GM19238 (cell line): Measurements from ENCODE around the gene PLPP3.
"Not testable (repeated sequence)": the region's sequence is repeated elsewhere in the genome, so short reads cannot be mapped to it uniquely, and the experiment has no call there.

Experiments
- DNase-seq: peaks from one replicate; pipeline ENCODE4 v3.0.0; 2011; ENCODE audit warnings: low spot score; ENCODE audit not compliant: insufficient read length

The PLPP3 gene

DNA sequence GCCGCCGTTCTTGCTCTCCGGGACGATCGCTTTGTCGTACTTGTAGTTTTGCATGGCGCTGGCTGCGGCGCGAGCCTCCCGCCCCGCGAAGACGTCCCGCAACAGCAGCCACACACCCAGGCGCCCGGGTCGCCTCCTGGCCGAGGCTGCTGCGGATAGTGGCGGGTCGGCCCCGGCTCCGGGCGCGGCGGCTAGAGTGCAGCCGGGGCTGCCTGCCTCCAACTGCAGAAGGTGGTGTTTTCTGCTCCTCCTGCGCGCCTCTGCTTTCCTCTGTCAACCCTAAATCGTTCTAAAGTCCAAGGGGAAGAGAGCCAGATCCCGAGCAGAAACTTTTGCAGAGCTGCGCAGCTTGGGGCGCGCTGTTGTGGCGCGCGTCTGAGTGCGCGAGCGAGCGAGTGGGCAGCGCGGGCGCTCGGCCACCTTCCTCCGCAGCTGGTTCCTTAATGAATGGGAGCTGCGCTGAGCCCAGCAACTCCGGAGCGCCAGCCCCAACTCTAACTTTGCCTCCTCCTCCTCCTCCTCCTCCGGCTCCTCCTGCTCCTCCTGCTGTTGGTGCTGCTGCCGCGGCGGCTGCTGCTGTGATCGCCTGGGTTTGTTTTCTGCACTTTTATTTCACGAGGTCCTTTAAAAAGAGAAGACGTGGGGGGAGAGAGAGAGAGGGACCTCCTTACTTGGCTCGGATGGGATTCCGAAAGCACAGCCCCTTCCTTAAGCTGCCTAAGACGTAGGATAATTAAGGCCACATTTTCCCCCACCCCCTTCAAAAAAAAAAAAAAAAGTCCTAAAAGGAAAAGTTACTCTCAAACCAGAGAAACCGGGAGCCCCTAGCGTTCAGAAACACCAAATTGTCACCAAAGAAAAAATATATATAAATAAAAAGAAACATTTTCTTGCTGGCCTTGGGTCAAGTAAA, at the start of gene PLPP3:
Gene PLPP3, minus strand, starts transcription at position 601 of the 913 bp plus-strand sequence. Its CDS starts 547 bp downstream, at position 54.
- DNase-seq = no peak

DNA sequence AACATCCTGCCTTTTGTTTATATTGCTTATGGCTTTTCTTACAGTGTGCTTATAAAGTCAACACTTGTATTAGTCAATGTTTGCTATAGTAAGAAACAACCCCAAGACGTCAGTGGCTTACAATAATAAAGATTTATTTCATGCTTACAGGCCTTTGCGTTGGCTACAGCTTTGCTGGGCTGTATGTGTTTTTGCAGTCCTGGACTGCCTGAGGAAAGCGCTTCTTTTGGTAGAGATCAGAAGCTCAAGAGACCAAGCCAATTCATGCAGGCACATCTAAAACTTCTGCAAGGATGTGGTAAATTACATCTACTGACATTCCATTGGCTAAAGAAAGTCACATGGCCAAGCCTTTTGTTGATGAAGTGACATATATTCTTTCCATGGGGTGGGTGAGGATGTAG, 48.3 kb upstream of the PLPP3 start:
- no peak for DNase-seq

DNA sequence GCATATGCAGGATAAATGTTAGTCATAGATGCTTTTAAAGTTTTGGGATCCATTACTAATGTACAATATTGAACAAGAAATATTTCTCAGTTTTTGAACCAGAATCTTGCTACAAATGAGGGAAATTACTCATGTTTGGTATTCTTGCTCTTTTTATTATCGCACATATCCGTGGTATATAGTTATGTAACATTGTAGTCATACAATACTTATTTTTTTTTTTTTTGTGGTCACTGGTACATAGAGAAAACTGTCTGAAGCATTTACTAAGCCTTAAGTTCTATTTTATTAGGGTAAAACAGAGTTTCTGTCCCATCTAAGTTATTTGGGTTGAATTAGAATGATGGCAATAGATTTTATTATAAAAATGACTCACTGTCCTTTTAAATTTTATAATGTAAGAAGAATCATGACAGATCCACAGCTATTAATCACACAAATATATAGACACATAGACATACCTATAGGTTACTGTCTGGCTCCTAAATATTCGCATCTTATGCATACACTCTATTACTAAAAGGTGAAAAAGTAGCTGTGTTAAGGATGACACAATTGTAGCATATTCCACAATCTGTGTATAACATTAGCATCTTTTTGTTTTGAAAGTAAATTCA, 47.8 kb upstream of the PLPP3 start:
- no peak for DNase-seq

DNA sequence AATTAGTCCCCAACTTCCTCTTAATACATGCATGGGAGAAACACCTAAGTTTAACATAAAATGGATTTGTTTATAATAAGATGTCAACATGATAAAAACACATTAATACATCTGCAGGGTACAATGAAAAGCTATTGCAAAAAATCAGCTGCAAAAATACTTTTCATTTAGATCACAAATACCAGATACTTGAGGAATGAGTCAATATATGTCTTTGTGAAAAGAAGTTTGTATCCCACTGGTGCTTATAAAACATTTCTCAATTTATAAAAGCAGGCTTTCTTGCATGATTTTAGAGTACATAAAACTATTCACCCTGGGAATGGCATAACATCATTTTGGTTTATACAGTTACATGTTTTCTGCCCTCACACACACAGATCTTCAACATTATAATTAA, 47.2 kb upstream of the PLPP3 start:
- no peak for DNase-seq

DNA sequence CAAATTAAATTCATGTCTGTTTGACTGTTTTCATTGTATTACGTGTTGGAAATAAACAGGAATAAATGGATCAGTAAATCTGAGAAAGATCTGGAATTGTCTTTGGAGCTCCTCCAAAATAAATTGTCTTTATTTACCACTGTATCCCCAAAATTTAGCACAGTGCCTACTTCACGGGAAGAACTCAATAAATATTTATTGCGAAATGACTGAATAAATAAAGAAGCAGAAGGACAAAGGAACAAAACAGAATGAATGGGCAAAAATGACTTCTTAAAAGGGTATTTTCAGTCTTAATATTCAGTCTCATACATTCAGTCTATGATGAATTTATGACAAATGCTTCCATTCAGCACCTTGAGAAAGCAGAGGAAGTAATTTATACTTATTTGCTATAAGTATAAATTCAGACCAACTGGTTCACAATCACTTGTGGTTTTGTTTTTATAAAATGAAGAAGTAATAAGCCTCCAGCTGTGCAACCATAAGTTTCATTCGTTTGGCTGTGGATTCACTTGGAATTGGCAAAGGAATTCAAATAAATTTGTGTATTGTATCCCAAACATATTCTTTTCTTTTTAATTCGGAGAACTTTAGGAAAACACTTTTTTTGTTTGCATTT, 46.6 kb upstream of the PLPP3 start:
- DNase-seq = no peak

DNA sequence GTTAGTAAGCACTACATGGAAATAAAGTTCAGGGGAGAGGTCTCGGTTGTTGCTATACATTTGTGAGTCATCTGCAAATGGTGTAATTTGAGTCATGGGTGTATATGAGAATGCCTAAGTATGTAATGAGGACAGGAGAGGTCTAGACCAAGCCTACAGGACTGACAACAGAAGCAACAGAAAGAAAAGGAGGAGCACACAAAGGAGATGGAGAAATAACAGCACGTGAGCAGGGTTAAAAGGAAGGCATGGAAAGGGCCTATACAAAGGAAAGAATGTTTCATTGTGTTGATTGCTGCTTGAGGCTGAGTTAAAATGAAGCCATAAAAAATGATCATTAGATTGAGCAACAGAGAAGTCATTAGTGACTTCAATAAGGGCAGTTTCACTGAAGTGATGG, 37.8 kb upstream of the PLPP3 start:
- DNase-seq = no peak

DNA sequence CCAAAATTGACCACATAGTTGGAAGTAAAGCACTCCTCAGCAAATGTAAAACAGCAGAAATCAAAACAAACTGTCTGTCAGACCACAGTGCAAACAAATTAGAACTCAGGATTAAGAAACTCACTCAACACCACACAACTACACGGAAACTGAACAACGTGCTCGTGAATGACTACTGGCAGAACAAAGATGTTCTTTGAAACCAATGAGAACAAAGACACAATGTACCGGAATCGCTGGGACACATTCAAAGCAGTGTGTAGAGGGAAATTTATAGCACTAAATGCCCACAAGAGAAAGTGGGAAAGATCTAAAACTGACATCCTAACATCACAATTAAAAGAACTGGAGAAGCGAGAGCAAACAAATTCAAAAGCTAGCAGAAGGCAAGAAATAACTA, 31.4 kb upstream of the PLPP3 start:
- not testable (repeated sequence) for DNase-seq

DNA sequence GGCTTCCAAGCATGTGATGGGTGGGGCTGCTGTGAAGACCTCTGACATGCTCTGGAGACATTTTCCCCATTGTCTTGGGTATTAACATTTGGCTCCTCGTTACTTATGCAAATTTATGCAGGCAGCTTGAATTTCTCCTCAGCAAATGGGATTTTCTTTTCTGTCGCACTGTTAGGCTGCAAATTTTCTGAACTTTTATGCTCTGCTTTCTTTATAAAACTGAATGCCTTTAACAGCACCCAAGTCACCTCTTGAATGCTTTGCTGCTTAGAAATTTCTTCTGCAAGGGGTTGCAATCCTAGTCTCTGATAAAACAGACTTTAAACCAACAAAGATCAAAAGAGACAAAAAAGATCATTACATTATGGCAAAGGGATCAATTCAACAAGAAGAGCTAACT, 30.7 kb upstream of the PLPP3 start:
- not testable (repeated sequence) for DNase-seq

DNA sequence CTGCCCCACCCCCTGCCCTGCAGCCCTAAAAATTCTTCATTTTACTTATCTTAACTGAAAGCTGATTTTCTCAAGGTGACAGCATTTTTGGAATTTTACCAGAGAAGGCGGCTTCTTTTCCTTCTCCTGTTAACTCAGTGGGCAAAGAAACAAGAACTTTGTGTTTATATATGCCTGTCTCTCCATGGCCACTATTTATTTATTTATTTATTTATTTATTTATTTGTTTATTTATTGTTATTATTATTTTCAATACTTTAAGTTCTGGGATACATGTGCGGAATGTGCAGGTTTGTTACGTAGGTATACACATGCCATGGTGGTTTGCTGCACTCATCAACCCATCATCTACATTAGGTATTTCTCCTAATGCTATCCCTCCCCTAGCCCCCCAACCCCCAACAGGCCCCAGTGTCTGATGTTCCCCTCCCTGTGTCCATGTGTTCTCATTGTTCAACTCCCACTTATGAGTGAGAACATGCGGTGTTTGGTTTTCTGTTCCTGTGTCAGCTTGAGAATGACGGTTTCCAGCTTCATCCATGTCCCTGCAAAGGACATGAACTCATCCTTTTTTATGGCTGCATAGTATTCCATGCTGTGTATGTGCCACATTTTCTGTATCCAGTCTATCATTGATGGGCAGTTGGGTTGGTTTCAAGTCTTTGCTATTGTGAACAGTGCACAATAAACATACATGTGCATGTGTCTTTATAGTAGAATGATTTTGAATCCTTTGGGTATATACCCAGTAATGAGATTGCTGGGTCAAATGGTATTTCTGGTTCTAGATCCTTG, 16.2 kb upstream of the PLPP3 start:
- not testable (repeated sequence) for DNase-seq

DNA sequence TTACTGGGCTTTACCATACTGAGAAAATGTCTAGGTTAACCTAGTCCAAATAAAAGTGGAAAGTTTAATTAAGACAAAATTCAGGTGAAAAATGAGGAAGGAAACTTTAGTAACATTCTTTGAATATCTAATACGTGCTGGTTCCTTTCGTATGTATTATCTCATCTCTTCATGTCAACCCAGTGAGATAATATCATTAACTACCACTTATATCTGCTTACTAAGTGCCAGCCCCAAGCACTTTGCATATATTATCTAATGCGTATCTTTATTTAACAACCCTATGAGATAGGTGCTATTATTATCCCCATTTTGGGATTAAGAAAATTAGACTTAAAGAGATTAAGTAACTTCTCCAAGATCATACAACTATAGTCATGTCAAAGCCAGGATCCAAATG, 12.5 kb upstream of the PLPP3 start:
- DNase-seq = no peak

DNA sequence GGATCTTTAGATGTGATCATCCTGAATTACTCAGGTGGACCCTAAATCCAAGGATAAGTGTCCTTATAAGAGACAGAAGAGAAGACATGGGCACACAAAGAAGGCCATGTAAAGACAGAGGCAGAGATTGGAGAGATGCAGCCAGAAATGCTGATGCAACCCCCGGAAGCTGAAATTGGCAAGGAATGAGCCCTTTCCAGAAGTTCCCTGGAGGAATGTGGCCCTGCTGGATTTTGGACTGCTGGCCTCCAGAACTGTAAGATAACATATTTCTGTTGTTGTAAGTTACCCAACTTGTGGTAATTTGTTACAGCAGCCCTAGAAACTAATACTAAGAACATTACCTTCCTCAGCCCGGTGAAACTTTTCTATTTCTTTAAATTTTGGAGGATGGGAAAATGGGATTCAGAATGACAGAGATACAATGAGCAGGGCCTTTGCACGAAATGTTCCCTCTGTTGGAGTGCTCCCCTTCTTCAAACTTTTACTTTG, 11.2 kb upstream of the PLPP3 start:
- no peak for DNase-seq

DNA sequence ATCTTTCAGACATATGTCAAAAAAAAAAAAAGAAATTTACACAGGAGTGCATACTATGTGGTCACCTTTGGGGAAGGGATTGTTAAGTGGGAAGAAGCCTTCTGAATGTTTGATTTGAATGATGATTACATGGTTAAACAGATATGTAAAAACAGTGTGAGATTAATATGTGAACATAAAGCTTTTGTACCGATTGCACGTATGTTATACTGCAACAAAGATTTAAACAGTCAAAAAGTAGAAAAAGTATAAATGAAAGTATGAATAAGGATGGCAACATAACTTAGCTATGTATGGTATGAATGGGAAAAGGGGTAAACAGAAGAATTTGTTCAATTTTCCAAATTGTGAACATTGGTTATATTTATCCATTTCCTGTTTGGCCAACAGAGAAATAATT, 10.0 kb upstream of the PLPP3 start:
- no peak for DNase-seq

DNA sequence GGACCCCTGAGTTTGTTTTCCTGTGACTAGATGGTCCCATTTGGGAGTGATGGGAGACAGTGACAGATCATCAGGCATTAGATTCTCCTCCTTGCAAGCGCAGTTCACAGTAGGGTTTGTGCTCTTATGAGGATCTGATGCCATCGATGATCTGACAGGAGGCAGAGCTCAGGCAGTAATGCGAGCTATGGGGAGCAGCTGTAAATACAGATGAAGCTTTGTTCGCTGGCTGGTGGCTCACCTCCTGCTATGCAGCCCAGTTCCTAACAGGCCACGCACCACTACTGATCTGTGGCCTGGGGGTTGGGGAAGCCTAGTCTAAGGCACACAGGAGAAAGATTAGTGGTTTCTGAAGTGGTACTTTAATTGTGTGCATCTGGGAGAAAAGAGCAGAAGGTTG, 7.1 kb upstream of the PLPP3 start:
- DNase-seq = no peak

DNA sequence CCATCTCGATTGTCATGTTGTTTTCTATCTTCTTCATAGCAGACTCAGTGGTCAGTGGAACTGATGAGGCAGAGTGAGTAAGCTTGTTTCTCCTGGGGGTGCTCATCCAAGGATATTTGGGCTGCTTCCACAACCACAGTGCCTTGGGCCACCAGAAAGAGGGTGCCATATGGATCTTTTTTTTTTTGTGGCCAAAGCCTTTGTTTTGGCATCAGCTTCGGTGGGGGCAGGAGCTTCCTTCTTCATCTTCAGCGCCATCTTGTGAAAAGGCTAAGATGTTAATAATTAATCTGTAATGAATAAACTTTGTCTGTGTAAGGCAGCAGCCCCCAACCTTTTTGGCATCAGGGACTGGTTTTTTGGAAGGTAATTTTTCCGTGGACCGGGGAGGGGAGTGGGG, 6.6 kb upstream of the PLPP3 start:
- no peak for DNase-seq

DNA sequence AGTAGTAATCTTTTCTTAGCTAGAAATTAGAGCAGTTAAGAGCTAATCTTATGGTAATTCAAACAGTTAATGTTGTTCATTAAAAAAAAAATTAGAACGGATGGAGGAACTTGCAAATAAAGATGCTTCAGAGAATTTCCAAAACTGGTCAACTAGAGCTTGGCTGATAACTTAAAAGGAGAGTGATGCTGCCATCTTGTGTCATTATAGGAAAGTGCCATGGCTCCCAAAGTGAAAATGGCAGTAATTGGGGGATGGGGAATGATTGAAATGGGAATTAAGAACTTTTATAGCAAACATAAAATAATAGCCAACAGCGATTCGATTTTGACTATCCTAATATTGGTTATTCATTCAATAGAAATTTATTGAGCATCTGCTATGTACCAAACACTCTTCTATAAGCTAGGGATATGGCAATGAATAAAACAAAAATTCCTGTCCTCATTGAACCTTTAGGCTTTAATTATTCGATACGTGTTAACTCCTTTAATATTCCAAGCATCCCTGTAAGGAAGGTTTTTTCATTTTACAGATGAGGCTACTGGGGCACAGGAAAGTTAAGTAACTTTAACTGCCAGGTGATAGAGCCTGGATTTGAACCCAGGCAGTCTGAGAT, 5.7 kb upstream of the PLPP3 start:
- DNase-seq = no peak

DNA sequence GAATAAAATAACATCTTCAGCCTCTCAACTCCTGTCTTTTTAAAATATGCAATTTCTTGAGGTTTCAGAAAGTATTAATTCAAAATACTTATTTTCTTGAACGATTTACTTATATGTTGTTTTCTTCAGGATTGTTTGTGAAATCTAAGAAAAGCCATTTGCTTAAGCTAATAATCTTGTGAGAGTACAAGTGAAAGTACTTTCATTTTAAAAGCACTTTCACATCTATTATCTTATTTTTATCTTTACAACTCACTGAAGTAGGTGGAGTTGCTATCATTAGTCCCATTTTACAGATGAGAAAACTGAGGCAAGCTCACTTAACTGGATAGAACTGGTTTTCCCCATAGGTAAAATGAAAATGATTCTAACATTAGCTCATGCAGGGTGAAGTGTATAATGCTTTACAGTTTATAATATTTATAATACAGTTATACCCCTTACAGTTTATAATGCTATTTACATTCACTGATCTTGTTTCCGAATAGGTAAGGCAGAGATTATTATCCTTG, 4.7 kb upstream of the PLPP3 start:
- DNase-seq = no peak

DNA sequence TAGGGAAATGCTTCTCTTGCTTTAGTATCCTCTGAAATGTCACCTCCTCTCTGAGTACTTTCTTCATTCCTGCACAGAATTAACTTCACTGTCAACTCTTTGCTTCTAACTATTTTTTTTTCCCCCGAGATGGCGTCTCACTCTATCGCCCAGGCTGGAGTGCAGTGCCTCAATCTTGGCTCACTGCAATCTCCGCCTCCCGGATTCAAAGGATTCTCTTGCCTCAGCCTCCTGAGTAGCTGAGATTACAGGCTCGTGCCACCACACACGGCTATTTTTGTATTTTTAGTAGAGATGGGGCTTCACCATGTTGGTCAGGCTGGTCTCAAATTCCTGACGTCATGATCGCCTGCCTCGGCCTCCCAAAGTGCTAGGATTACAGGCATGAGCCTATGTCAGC, 1.4 kb upstream of the PLPP3 start:
- DNase-seq = no peak

DNA sequence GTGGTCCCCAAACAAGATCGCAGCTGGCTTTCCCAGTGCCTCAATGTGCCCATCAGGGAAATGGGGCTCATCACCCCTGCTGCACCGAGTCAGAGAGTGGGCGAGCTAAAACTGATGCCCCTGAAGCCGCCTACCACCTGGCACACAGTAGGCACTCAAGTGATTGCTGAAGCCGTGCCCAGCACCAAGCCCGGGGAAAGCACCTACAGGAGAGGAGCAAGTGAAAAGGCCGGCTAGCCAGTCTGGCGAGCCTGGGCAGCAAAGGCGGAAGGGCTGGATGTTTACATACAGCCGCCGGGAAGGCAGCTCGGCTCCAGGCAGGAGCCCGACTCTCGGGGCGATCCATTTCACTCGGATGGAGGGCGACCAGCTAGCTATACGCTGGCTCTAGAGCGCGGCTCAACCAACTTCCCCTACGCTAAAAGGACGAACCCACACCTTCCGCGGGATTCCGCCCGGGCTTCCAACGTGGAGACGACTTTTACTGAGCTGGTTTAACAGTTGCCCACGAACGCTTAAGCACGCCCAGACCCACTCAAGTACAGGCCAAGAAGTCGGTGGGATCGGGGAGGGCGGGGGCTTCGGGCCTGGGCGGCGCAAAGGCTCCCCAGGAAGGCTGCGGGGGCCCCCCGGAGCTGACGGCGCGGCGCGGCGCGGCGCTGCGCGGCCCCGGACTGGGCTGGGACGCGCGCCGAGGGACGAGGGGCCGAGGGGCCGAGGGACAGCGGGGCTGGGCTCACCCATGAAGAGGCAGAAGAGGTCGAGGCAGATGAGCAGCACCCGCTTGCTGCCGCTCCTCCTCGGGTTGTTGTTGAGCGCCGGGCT, 1.0 kb downstream of the PLPP3 start:
- no peak for DNase-seq

DNA sequence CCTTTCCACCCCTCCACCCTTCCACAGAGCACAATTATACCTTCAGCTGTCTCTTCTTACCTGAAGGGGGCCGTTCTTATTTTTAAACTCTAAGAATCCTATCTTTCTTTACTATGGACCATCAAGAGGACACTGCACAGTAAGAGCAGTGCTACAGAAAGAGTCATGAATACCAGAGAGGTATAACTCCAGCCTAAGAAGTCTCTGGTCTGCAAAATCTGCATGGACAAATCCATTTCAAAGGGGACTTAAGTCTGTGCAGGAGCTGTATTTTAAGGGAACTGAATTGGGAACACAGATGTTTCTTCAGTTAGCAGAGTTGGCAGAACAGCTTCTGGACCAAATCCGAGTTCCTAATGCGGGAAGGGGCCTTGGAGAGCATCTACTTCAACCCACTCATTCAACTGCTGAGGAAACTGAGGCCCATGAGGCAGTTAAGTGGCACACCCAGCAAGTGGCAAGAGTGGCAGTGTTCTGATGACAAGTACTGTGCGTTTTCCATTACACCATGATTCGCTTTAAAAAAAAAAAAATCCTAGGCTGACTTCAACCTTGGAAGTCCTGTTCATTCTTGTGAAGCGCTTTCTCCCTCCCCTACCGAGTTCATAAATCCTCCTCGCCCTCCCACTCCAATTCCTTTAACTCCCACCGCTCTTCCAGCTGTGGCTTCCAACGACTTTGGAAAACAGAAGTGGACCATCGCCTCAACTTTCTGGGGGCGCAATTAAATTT, 1.8 kb downstream of the PLPP3 start:
- no peak for DNase-seq
